ENCODE data around the gene FAM149B1.

DNA sequence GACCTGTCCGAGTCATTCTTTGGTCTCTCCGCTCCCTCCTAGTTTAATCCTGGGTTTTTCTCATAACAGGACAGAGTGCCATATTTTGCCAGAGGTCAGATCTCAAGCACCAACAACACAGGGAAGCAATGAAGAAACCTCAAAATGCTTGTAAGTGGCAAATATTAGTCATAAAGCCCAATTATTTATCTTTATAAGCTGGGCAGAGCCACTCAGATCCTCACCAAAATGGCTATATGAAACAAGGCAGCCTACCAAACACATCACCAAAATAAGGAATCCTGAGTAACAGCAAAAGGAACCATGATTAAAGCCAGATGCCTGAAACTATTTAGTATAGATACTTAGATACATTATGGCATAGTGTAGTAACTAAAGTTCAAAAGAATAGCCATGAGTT lies 4.8 kb upstream of the FAM149B1 start:
- TF ChIP-seq, protein P1, sequence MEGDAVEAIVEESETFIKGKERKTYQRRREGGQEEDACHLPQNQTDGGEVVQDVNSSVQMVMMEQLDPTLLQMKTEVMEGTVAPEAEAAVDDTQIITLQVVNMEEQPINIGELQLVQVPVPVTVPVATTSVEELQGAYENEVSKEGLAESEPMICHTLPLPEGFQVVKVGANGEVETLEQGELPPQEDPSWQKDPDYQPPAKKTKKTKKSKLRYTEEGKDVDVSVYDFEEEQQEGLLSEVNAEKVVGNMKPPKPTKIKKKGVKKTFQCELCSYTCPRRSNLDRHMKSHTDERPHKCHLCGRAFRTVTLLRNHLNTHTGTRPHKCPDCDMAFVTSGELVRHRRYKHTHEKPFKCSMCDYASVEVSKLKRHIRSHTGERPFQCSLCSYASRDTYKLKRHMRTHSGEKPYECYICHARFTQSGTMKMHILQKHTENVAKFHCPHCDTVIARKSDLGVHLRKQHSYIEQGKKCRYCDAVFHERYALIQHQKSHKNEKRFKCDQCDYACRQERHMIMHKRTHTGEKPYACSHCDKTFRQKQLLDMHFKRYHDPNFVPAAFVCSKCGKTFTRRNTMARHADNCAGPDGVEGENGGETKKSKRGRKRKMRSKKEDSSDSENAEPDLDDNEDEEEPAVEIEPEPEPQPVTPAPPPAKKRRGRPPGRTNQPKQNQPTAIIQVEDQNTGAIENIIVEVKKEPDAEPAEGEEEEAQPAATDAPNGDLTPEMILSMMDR (conservative IDR thresholded peaks at IDR 0.05; ENCODE audit: low read length): no peak
- TF ChIP-seq EZH2phosphoT487 (IDR thresholded peaks at IDR 0.05; ENCODE audit: borderline replicate concordance): no peak
